IMR-90 (cell line): Measurements from ENCODE around the gene RNF103. TPM values are rescaled to one million over a fixed set of nuclear protein-coding genes. Genes with fewer than 3 reads are reported as not detected.

Experiments
- ATAC-seq: fragments of 200-7000 bp; cut with Tn5 transposase; 2 replicates; pipeline ENCODE4 v1.9.1; 2020; ENCODE audit warnings: low read depth, mild to moderate bottlenecking, moderate library complexity
- BruUV-seq: library from RNA; stranded (reverse); fragments of 400-500 nt; replicated peaks from 2 replicates; lab custom pipeline; 2021; lab: Mats Ljungman, UMichigan
- CTCF ChIA-PET: fragments of 300-600 bp; formaldehyde crosslinking; extraction: SDS; loops from one replicate; lab custom pipeline; 2021; ENCODE audit warnings: antibody characterized with exemption; lab: Yijun Ruan, JAX
- POLR2A ChIA-PET: fragments of 300-600 bp; sonication (Branson Sonifier 250); formaldehyde crosslinking; loops from one replicate; lab custom pipeline; 2022; ENCODE audit warnings: antibody characterized with exemption; ENCODE audit not compliant: unreplicated experiment; lab: Charles Lee
- DNase-seq: peaks from one replicate; pipeline ENCODE4 v3.0.0; 2013
- H2AFZ ChIP-seq: replicated peaks from 2 replicates; pipeline ENCODE3; 2013; ENCODE audit warnings: low read length, mild to moderate bottlenecking; ENCODE audit not compliant: poor library complexity
- H2AK5ac ChIP-seq: 2 replicates; pipeline ENCODE4 v1.6.1; 2013; ENCODE audit warnings: low read depth, low read length, inconsistent platforms
- H2AK9ac ChIP-seq: replicated peaks from 2 replicates; pipeline ENCODE3; 2013; ENCODE audit warnings: mild to moderate bottlenecking, low read depth, low read length, moderate library complexity; ENCODE audit not compliant: poor library complexity
- H2BK120ac ChIP-seq: 2 replicates; pipeline ENCODE4 v1.6.1; 2013; ENCODE audit warnings: low read depth, low read length, inconsistent platforms
- H2BK15ac ChIP-seq: 3 replicates; pipeline ENCODE4 v1.6.1; 2013; ENCODE audit warnings: low read depth, low read length, inconsistent platforms
- H2BK20ac ChIP-seq: 2 replicates; pipeline ENCODE4 v1.6.1; 2013; ENCODE audit warnings: low read depth, mild to moderate bottlenecking, inconsistent platforms, low read length, moderate library complexity
- H2BK5ac ChIP-seq: 2 replicates; pipeline ENCODE4 v1.6.1; 2013; ENCODE audit warnings: mild to moderate bottlenecking, low read depth, low read length, inconsistent platforms; ENCODE audit not compliant: poor library complexity, severe bottlenecking
- H3K14ac ChIP-seq: replicated peaks from 2 replicates; pipeline ENCODE4 v1.6.1; 2013; ENCODE audit warnings: low read depth, low read length, inconsistent platforms
- H3K18ac ChIP-seq: 2 replicates; pipeline ENCODE4 v1.6.1; 2013; ENCODE audit warnings: low read depth, low read length, control low read depth
- H3K23ac ChIP-seq: 2 replicates; pipeline ENCODE4 v1.6.1; 2013; ENCODE audit warnings: low read depth, low read length, inconsistent platforms
- H3K27ac ChIP-seq: 2 replicates; pipeline ENCODE4 v1.5.1; 2013; ENCODE audit warnings: mild to moderate bottlenecking, control low read depth, low read length; ENCODE audit not compliant: insufficient read depth
- H3K27me3 ChIP-seq: 2 replicates; pipeline ENCODE4 v1.6.1; 2013; ENCODE audit warnings: low read length; ENCODE audit not compliant: control insufficient read depth, insufficient read depth
- H3K36me3 ChIP-seq: 2 replicates; pipeline ENCODE4 v1.6.1; 2013; ENCODE audit warnings: low read length, mixed read lengths; ENCODE audit not compliant: control insufficient read depth, insufficient read depth
- H3K4ac ChIP-seq: 2 replicates; pipeline ENCODE4 v1.6.1; 2013; ENCODE audit warnings: low read depth, low read length, inconsistent platforms
- H3K4me1 ChIP-seq: 2 replicates; pipeline ENCODE4 v1.6.1; 2013; ENCODE audit warnings: low read length, mixed read lengths; ENCODE audit not compliant: control insufficient read depth, insufficient read depth
- H3K4me2 ChIP-seq: 2 replicates; pipeline ENCODE4 v1.6.1; 2013; ENCODE audit warnings: low read depth, mild to moderate bottlenecking, control low read depth, low read length, moderate library complexity
- H3K4me3 ChIP-seq: 2 replicates; pipeline ENCODE4 v1.5.1; 2013; ENCODE audit warnings: low read depth, mild to moderate bottlenecking, control low read depth, low read length, moderate library complexity; ENCODE audit not compliant: insufficient read depth
- H3K56ac ChIP-seq: 2 replicates; pipeline ENCODE4 v1.6.1; 2013; ENCODE audit warnings: low read length, inconsistent platforms; ENCODE audit not compliant: insufficient read depth; ENCODE audit errors: extremely low read depth
- H3K79me1 ChIP-seq, 2 experiments: 2 replicates each; pipeline ENCODE4 v1.6.1; 2013; ENCODE audit warnings: low read length in 2 of 2, inconsistent platforms in 1 of 2, low read depth in 1 of 2
- H3K9ac ChIP-seq: 2 replicates; pipeline ENCODE4 v1.6.1; 2013; ENCODE audit warnings: low read depth, low read length, control low read depth
- H3K9me1 ChIP-seq: 2 replicates; pipeline ENCODE4 v1.6.1; 2013; ENCODE audit warnings: low read length, inconsistent platforms; ENCODE audit not compliant: insufficient read depth
- H3K9me3 ChIP-seq: 2 replicates; pipeline ENCODE4 v1.6.1; 2013; ENCODE audit warnings: low read length; ENCODE audit not compliant: control insufficient read depth, insufficient read depth
- H4K20me1 ChIP-seq: 2 replicates; pipeline ENCODE4 v1.6.1; 2013; ENCODE audit warnings: low read length, inconsistent platforms; ENCODE audit not compliant: insufficient read depth
- H4K5ac ChIP-seq: 2 replicates; pipeline ENCODE4 v1.6.1; 2013; ENCODE audit warnings: mild to moderate bottlenecking, low read depth, low read length, control low read depth
- H4K8ac ChIP-seq, 2 experiments: 2 replicates each; pipeline ENCODE4 v1.6.1; 2013; ENCODE audit warnings: low read depth in 2 of 2, low read length in 2 of 2, control low read depth in 1 of 2, inconsistent platforms in 1 of 2
- H4K91ac ChIP-seq: 2 replicates; pipeline ENCODE4 v1.6.1; 2013; ENCODE audit warnings: low read depth, low read length, inconsistent platforms; ENCODE audit not compliant: insufficient read depth
- CEBPB ChIP-seq: IDR thresholded peaks from 2 replicates; pipeline ENCODE4 v1.6.1; 2012; ENCODE audit warnings: low read depth, low read length, improper control_type of control experiment
- CTCF ChIP-seq: conservative IDR thresholded peaks from 2 replicates; pipeline ENCODE4 v1.5.1; 2012; ENCODE audit warnings: mild to moderate bottlenecking, low read depth, low read length, improper control_type of control experiment
- FOS ChIP-seq: fragments of 150-350 bp; IDR thresholded peaks from 2 replicates; pipeline ENCODE4 v1.6.1; 2016; ENCODE audit warnings: low read depth, low read length
- MAZ ChIP-seq: IDR thresholded peaks from 2 replicates; pipeline ENCODE4 v1.6.1; 2012; ENCODE audit warnings: low read depth, mild to moderate bottlenecking, low read length, improper control_type of control experiment, moderate library complexity, borderline replicate concordance
- NFE2L2 ChIP-seq: fragments of 150-350 bp; IDR thresholded peaks from 2 replicates; pipeline ENCODE4 v1.6.1; 2016; ENCODE audit warnings: low read depth, mild to moderate bottlenecking, low read length
- POLR2A ChIP-seq: IDR thresholded peaks from 2 replicates; pipeline ENCODE4 v1.6.1; 2012; ENCODE audit warnings: mild to moderate bottlenecking, low read depth, low read length
- RAD21 ChIP-seq: IDR thresholded peaks from 2 replicates; pipeline ENCODE4 v1.6.1; 2012; ENCODE audit warnings: low read length, improper control_type of control experiment
- WGBS, 2 experiments: methylation state at CpG; one replicate each; pipeline versions ENCODE4 v1.1.5 to v1.1.7; 2013; ENCODE audit warnings: missing lambda C conversion rate in 2 of 2; ENCODE audit not compliant: insufficient read length in 1 of 2; ENCODE audit errors: extremely low coverage in 2 of 2; 5-methylcytosine and 5-hydroxymethylcytosine counted together
- dilution Hi-C: fragments of 300-500 bp; cut with HindIII; formaldehyde crosslinking; loops from one replicate; pipeline ENCODE4 v1.14.3; 2018; ENCODE audit warnings: low sequenced_read_pairs; ENCODE audit not compliant: unreplicated experiment
- in situ Hi-C: fragments of 300-500 bp; cut with MboI; formaldehyde crosslinking; loops from 3 replicates; pipeline ENCODE4 v1.14.3; 2019; ENCODE audit warnings: low sequenced_read_pairs, inconsistent platforms, mixed read lengths
- intact Hi-C: fragments of 100-400 bp; cut with micrococcal nuclease; formaldehyde crosslinking; loops from 2 replicates; pipeline ENCODE4 v1.10.0; 2022
- polyA plus RNA-seq, 3 experiments: library from polyadenylated mRNA; depleted of rRNA; stranded (reverse); fragments of >200 nt; gene quantifications; 2 replicates each; pipeline ENCODE4 v1.2.3, GENCODE V29; 2012; ENCODE audit warnings: low replicate concordance in 1 of 3
- total RNA-seq: library from RNA; depleted of rRNA; stranded (reverse); fragments of >200 nt; gene quantifications from 2 replicates; pipeline ENCODE4 v1.2.3, GENCODE V29; 2012

The RNF103 gene
- total and polyA plus RNA-seq, 2 of the 4 experiments (the other 2 are of a cell fraction) = 5.6 to 7.2 TPM

DNA sequence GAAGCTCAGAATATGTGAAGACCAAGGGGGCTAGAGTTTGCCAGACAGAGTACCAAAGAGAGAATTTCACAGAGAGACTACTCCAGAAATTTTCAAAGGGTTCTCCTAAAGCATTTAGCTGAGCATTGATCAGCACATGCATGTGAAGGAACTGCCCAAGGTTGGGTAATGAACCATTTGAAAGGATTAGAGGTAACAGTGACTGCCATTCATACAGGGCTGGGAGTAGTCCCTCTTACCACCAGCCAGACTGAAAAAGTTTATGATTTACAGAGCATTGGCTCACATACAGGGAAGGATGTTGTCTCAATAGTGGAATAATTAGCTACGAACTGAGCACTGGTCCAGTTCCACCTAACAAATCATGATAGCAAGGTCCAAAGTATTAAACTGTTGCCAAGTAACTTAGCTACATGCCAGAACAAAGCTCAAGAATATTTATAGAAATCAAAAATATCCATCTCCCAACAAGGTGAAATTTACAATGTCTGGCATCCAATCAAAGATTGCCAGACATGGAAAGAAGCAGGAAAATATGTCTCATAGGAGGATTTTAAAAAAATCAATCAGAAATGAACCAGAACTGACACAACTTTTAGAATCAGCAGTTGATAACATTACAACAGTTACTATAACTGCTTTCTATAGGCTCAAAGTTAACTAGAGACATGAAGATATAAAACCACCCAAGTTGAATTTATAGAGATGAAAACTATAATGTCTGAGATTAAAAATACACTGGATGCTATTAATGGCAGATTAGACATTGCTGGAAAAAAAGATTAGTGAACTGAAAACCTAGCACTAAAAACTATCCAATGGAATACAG is 25.7 kb upstream of the RNF103 start:
- H3K79me1 ChIP-seq = no peaks in the 10 kb centered on the region
- CTCF ChIA-PET = no interaction called here
- no peak for ATAC-seq

More for the DNA sequence above, 25.7 kb upstream of the RNF103 start:
- Histone ChIP-seq H3K4me3 (no peak overlapping the region), H3K18ac (no peak overlapping the region), H3K9ac (no peak overlapping the region), H2AK5ac (no peak overlapping the region), H4K91ac (no peak overlapping the region), H4K20me1 (no peaks in the 10 kb centered on the region), H3K27ac (no peak overlapping the region), H2BK20ac (no peak overlapping the region), H2BK120ac (no peak overlapping the region), H3K23ac (no peak overlapping the region), H3K27me3 (no peaks in the 10 kb centered on the region; the same call in 1 of the 2 replicates), H2BK15ac (no peak overlapping the region), H3K56ac (no peak overlapping the region), H3K9me1 (no peaks in the 10 kb centered on the region), H3K4ac (no peak overlapping the region), H4K8ac (no peak overlapping the region), H2AFZ (no peak overlapping the region), H3K36me3 (no peaks in the 10 kb centered on the region), H3K14ac (no peak overlapping the region), H2BK5ac (no peak overlapping the region), H3K9me3 (no peaks in the 10 kb centered on the region), H4K5ac (no peak overlapping the region), H3K4me2 (no peak overlapping the region), H2AK9ac (no peak overlapping the region), H3K4me1 (no peaks in the 10 kb centered on the region)
- BruUV-seq = no TSS peak
- no peak for TF ChIP-seq CTCF
- TF ChIP-seq POLR2A = no peak
- no peak for TF ChIP-seq NFE2L2
- TF ChIP-seq MAZ = no peak
- no peak for TF ChIP-seq RAD21
- TF ChIP-seq FOS = no peak
- no peak for TF ChIP-seq CEBPB
- POLR2A ChIA-PET = no interaction called here
- dilution Hi-C loops = no loop called here
- intact Hi-C loops = no loop called here
- in situ Hi-C loops = no loop called here
- no CpG with 5 or more reads among the region's 1 CpG for WGBS, 2 experiments
- no peak for DNase-seq
